Tracheal epithelial cell (primary cell): ENCODE measurements around the gene ARL9. TPM values are rescaled to one million over a fixed set of nuclear protein-coding genes. Genes with fewer than 3 reads are reported as not detected.

Source experiments
- total RNA-seq: library from RNA; depleted of rRNA; stranded (reverse); fragments of >200 nt; gene quantifications from 2 replicates; pipeline ENCODE4 v1.2.1, GENCODE V29; 2014

The ARL9 gene
- total RNA-seq, result 0.43 TPM in 1 of 2 replicates, not detected in the other

GRCh38 chr4:56505269-56506130, at the start of gene ARL9:
TSS of gene ARL9 (plus strand) at chr4:56505791. CDS start at chr4:56505863, 72 bp downstream.

GRCh38 chr4:56467284-56468096, 38.1 kb upstream of the ARL9 start, which contains the start of gene SRP72:
TSS of gene SRP72 (plus strand) at chr4:56467617. CDS start at chr4:56467636, 19 bp downstream.

Other genes with a start within 250 kb of the ARL9 start
- 11.6 and 26.6 TPM in 2 replicates for gene AASDH, start 118.3 kb upstream of the ARL9 start, total RNA-seq
- 26.0 and 39.6 TPM in 2 replicates for gene PPAT, start 70.2 kb upstream of the ARL9 start, total RNA-seq
- 43.4 and 58.2 TPM in 2 replicates for gene PAICS, start 69.5 kb upstream of the ARL9 start, total RNA-seq
- gene SRP72, start 38.2 kb upstream of the ARL9 start, total RNA-seq, result 68.8 and 72.8 TPM in 2 replicates
- gene HOPX, start 175.5 kb downstream of the ARL9 start, total RNA-seq, result 19.8 and 50.3 TPM in 2 replicates